HepG2 (cell line): ENCODE data around the gene ARFIP1. TPM values are rescaled to one million over a fixed set of nuclear protein-coding genes. Genes with fewer than 3 reads are reported as not detected.

Experiments used
- ATAC-seq: fragments of 200-7000 bp; cut with Tn5 transposase; 3 replicates; pipeline ENCODE4 v1.9.1; 2020; ENCODE audit warnings: mild to moderate bottlenecking, moderate library complexity
- BruUV-seq: library from RNA; stranded (reverse); fragments of 400-500 nt; replicated peaks from 2 replicates; lab custom pipeline; 2021; lab: Mats Ljungman, UMichigan
- CTCF ChIA-PET: fragments of 300-600 bp; formaldehyde crosslinking; extraction: SDS; loops from one replicate; lab custom pipeline; 2021; ENCODE audit warnings: low total read pairs, inconsistent platforms, low intra/inter-chr PET ratio; lab: Yijun Ruan, JAX
- POLR2A ChIA-PET: fragments of 350-600 bp; sonication (Branson Sonifier 250); formaldehyde crosslinking; loops from one replicate; lab custom pipeline; 2020; ENCODE audit warnings: antibody characterized with exemption, inconsistent platforms; lab: Yijun Ruan, JAX
- DNase-seq: peaks from one replicate; pipeline ENCODE4 v3.0.0-alpha.2; 2015; ENCODE audit warnings: low spot score
- FAIRE-seq: peaks from 3 replicates; lab custom pipeline; 2011; peaks lifted over from hg19 to GRCh38; lab: Jason Lieb, UNC
- H2AFZ ChIP-seq: one replicate; pipeline ENCODE4 v1.6.1; 2011; ENCODE audit warnings: low read length, inconsistent platforms
- H3K27ac ChIP-seq: fragments of 300-600 bp; 3 replicates; pipeline ENCODE4 v1.8.0; 2011; ENCODE audit warnings: mixed run types, mild to moderate bottlenecking, mixed read lengths, low read length, inconsistent platforms; ENCODE audit not compliant: insufficient read depth; ENCODE audit errors: extremely low read length
- H3K27me3 ChIP-seq, 2 experiments: fragments of 200-600 bp in 1 of 2; 2 replicates in 1 of 2; 3 replicates in 1 of 2; pipeline versions ENCODE4 v1.6.0 to v1.8.0; 2011; ENCODE audit warnings: low read length in 2 of 2, mild to moderate bottlenecking in 2 of 2, moderate library complexity in 2 of 2, inconsistent platforms in 1 of 2; ENCODE audit not compliant: insufficient read depth in 2 of 2, control insufficient read depth in 1 of 2
- H3K36me3 ChIP-seq, 2 experiments: fragments of 200-600 bp in 1 of 2; replicated peaks in 1 of 2; 2 replicates in 1 of 2; 3 replicates in 1 of 2; pipeline versions ENCODE4 v1.5.1 to v1.8.0; 2011; ENCODE audit warnings: low read length in 2 of 2, inconsistent platforms in 1 of 2; ENCODE audit not compliant: insufficient read depth in 2 of 2, control insufficient read depth in 1 of 2
- H3K4me1 ChIP-seq: 2 replicates; pipeline ENCODE4 v1.5.1; 2012; ENCODE audit warnings: low read length, inconsistent platforms; ENCODE audit not compliant: insufficient read depth
- H3K4me2 ChIP-seq: 2 replicates; pipeline ENCODE4 v1.6.0; 2011; ENCODE audit warnings: low read depth, low read length, inconsistent platforms
- H3K4me3 ChIP-seq, 3 experiments: fragments of 200-600 bp in 1 of 3; sonication (generic), shearing (Covaris generic) in 1 of 3; replicated peaks in 1 of 3; 2 replicates each; pipeline ENCODE4 v1.5.1; 2011 to 2016; ENCODE audit warnings: low read length in 3 of 3, inconsistent platforms in 2 of 3, low read depth in 2 of 3, mild to moderate bottlenecking in 2 of 3, control low read depth in 1 of 3, mixed read lengths in 1 of 3; ENCODE audit not compliant: insufficient read depth in 1 of 3
- H3K79me2 ChIP-seq: one replicate; pipeline ENCODE4 v1.6.1; 2011; ENCODE audit warnings: low read length, inconsistent platforms; ENCODE audit not compliant: insufficient read depth
- H3K9ac ChIP-seq: 2 replicates; pipeline ENCODE4 v1.6.0; 2011; ENCODE audit warnings: mild to moderate bottlenecking, low read depth, low read length, inconsistent platforms; ENCODE audit not compliant: insufficient read depth
- H3K9me3 ChIP-seq: 2 replicates; pipeline ENCODE4 v1.5.1; 2012; ENCODE audit warnings: mild to moderate bottlenecking, low read length
- H4K20me1 ChIP-seq: 2 replicates; pipeline ENCODE4 v1.6.0; 2011; ENCODE audit warnings: inconsistent platforms, mild to moderate bottlenecking, low read length, moderate library complexity; ENCODE audit not compliant: insufficient read depth
- ARHGAP35 ChIP-seq: sonication (generic); formaldehyde crosslinking; IDR thresholded peaks from 2 replicates; pipeline ENCODE4 v1.9.0; 2022; ENCODE audit warnings: mild to moderate bottlenecking, inconsistent platforms, moderate library complexity, missing genetic modification reagents, borderline replicate concordance
- ARID5B ChIP-seq: IDR thresholded peaks from 2 replicates; pipeline ENCODE4 v1.4.0; 2020; ENCODE audit warnings: mild to moderate bottlenecking, missing genetic modification reagents
- CEBPB ChIP-seq: IDR thresholded peaks from 2 replicates; pipeline ENCODE4 v1.6.1; 2011; ENCODE audit warnings: low read depth, low read length, improper control_type of control experiment, borderline replicate concordance
- IRF1 ChIP-seq: sonication (generic); formaldehyde crosslinking; IDR thresholded peaks from 2 replicates; pipeline ENCODE4 v1.4.0; 2020; ENCODE audit warnings: low read depth, mild to moderate bottlenecking, missing genetic modification reagents
- MIXL1 ChIP-seq: IDR thresholded peaks from 2 replicates; pipeline ENCODE4 v1.6.1; 2016
- SMARCE1 ChIP-seq: fragments of 450-650 bp; IDR thresholded peaks from 2 replicates; pipeline ENCODE4 v1.6.1; 2017; ENCODE audit warnings: borderline replicate concordance
- ZNF17 ChIP-seq: sonication (generic); formaldehyde crosslinking; IDR thresholded peaks from 2 replicates; pipeline ENCODE4 v1.5.0; 2020; ENCODE audit warnings: mild to moderate bottlenecking, missing genetic modification reagents
- ZNF33B ChIP-seq: sonication (generic); formaldehyde crosslinking; IDR thresholded peaks from 2 replicates; pipeline ENCODE4 v1.5.1; 2020; ENCODE audit warnings: mild to moderate bottlenecking, missing genetic modification reagents
- WGBS: methylation state at CpG from one replicate; pipeline ENCODE4 v1.1.6; 2017; ENCODE audit warnings: low lambda C conversion rate; 5-methylcytosine and 5-hydroxymethylcytosine counted together
- in situ Hi-C: cut with HindIII; loops from 2 replicates; pipeline ENCODE4 v1.10.0; 2017; ENCODE audit warnings: low pct_unique_long_range_greater_than_20kb; ENCODE audit not compliant: extremely low pct_ligation_motif_present
- intact Hi-C: fragments of 100-400 bp; cut with micrococcal nuclease; formaldehyde crosslinking; loops from one replicate; pipeline ENCODE4 v1.10.0; 2022; ENCODE audit not compliant: unreplicated experiment
- polyA plus RNA-seq, 8 experiments: library from polyadenylated mRNA; depleted of rRNA in 3 of 8; stranded (reverse) in 7 of 8; unstranded in 1 of 8; fragments of >200 nt; fragmentation: Illumina TruSeq in 4 of 8; extraction: Trizol in 4 of 8; gene quantifications; 2 replicates each; pipeline versions ENCODE4 v1.2.1 to v1.2.3, GENCODE V29; 2011 to 2016; ENCODE audit warnings: low read depth in 4 of 8, missing spikeins in 1 of 8, mixed read lengths in 1 of 8; ENCODE audit not compliant: insufficient read depth in 1 of 8
- total RNA-seq, 5 experiments: library from RNA; depleted of rRNA; stranded (reverse); fragments of >200 nt; fragmentation: Illumina TruSeq; extraction: Trizol; gene quantifications; 2 replicates each; pipeline ENCODE4 v1.2.3, GENCODE V29; 2016; ENCODE audit warnings: low read depth in 1 of 5
- TF ChIP-seq, protein P1 (sequence below): sonication (generic); formaldehyde crosslinking; IDR thresholded peaks from 2 replicates; pipeline ENCODE4 v1.4.0; 2020; ENCODE audit warnings: missing genetic modification reagents
- TF ChIP-seq, protein P2 (sequence below): sonication (generic); formaldehyde crosslinking; IDR thresholded peaks from 2 replicates; pipeline ENCODE4 v1.8.1; 2022; ENCODE audit warnings: low read depth, mild to moderate bottlenecking, missing genetic modification reagents

ARFIP1 gene
- total and polyA plus RNA-seq, 2 of the 13 experiments (the other 11 are each of a cell fraction or from before 2014, with no cell fraction given): 9.9 to 27.7 TPM

DNA sequence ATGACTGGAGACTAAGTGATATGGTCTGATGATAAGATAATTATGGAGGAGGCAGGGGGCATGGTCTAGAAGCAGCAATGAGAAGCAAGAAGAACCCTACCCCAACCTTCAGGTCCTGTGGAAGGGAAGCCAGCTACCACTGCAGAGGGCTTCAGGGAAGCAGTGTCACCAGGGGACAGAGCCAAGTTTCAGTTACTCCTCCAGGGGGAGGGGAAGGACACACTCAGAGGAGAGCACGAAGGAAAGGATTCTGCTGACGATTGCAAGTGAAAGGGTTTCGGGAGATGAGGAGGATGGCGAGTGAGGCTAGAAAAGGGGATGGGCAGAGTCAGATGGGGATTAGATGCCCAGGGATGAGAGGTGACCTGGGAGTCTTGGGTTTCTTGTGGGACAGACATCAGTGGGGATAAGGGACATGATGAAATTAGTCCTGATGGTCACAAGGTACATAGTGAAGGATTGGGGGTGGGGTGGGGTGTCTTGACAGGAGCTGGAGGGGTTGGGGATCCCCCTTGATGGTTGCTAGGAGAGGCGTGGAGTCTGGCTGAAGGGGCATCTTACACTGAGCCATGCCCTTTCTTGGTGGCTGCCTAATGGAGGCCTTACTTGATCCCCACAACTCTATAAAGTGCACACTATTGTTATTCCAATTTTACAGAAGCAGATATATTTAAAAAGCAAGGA is 45.6 kb upstream of the ARFIP1 start:
- H3K4me2 ChIP-seq: no peak overlapping the region
- no peaks in the 10 kb centered on the region for H4K20me1 ChIP-seq
- H3K27ac ChIP-seq: no peak overlapping the region
- no peaks in the 10 kb centered on the region for H3K9me3 ChIP-seq
- H2AFZ ChIP-seq: no peak overlapping the region
- no TSS peak for BruUV-seq
- in situ Hi-C loops: no loop called here
- no peaks in the 10 kb centered on the region for H3K36me3 ChIP-seq
- FAIRE-seq: no peak
- no peak for DNase-seq
- H3K27me3 ChIP-seq: peaks cover 0 to 9% of the 10 kb centered on the region in 2 experiments; a peak in 1 of 5 replicates
- no peak for ATAC-seq
- CTCF ChIA-PET: no interaction called here
- H3K4me3 ChIP-seq: no peak overlapping the region
- no peaks in the 10 kb centered on the region for H3K4me1 ChIP-seq
- no peak overlapping the region for H3K9ac ChIP-seq
- intact Hi-C loops: loop anchor here (2.0 kb wide), 2 partner anchors 93 to 233 kb away; no protein-coding TSS in a partner anchor
- 48% methylated on average over 5 of the region's 5 CpGs for WGBS
- POLR2A ChIA-PET: no interaction called here
- H3K79me2 ChIP-seq: no peaks in the 10 kb centered on the region
- TF ChIP-seq ARID5B (CRISPR knock-in tag): no peak
- no peak for TF ChIP-seq MIXL1
- TF ChIP-seq SMARCE1: no peak
- TF ChIP-seq, protein P1, sequence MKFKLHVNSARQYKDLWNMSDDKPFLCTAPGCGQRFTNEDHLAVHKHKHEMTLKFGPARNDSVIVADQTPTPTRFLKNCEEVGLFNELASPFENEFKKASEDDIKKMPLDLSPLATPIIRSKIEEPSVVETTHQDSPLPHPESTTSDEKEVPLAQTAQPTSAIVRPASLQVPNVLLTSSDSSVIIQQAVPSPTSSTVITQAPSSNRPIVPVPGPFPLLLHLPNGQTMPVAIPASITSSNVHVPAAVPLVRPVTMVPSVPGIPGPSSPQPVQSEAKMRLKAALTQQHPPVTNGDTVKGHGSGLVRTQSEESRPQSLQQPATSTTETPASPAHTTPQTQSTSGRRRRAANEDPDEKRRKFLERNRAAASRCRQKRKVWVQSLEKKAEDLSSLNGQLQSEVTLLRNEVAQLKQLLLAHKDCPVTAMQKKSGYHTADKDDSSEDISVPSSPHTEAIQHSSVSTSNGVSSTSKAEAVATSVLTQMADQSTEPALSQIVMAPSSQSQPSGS (CRISPR knock-in tag): no peak
- TF ChIP-seq CEBPB: no peak
- no peak for TF ChIP-seq ZNF17 (CRISPR knock-in tag)
- no peak for TF ChIP-seq IRF1
- no peak for TF ChIP-seq ARHGAP35 (CRISPR knock-in tag)
- TF ChIP-seq, protein P2, sequence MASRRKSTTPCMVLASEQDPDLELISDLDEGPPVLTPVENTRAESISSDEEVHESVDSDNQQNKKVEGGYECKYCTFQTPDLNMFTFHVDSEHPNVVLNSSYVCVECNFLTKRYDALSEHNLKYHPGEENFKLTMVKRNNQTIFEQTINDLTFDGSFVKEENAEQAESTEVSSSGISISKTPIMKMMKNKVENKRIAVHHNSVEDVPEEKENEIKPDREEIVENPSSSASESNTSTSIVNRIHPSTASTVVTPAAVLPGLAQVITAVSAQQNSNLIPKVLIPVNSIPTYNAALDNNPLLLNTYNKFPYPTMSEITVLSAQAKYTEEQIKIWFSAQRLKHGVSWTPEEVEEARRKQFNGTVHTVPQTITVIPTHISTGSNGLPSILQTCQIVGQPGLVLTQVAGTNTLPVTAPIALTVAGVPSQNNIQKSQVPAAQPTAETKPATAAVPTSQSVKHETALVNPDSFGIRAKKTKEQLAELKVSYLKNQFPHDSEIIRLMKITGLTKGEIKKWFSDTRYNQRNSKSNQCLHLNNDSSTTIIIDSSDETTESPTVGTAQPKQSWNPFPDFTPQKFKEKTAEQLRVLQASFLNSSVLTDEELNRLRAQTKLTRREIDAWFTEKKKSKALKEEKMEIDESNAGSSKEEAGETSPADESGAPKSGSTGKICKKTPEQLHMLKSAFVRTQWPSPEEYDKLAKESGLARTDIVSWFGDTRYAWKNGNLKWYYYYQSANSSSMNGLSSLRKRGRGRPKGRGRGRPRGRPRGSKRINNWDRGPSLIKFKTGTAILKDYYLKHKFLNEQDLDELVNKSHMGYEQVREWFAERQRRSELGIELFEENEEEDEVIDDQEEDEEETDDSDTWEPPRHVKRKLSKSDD (CRISPR knock-in tag): no peak
- TF ChIP-seq ZNF33B (CRISPR knock-in tag): no peak
